Esophagus muscularis mucosa (tissue), 4 donors: ENCODE data around the gene LRRC43. TPM values are rescaled to one million over a fixed set of nuclear protein-coding genes. Genes with fewer than 3 reads are reported as not detected.
"Not testable (repeated sequence)": the region's sequence is repeated elsewhere in the genome, so short reads cannot be mapped to it uniquely, and the experiment has no call there.

Experiments used
- DNase-seq: peaks from one replicate; pipeline ENCODE4 v3.0.0-alpha.2; 2017; ENCODE audit errors: extremely low spot score
- H3K27ac ChIP-seq, 4 donors: fragments of 200-600 bp; sonication (generic); replicated peaks in 1 of 4; 1 replicate in 3 of 4; 2 replicates in 1 of 4; pipeline ENCODE4 v1.5.1; 2016 to 2019; ENCODE audit warnings: mild to moderate bottlenecking in 1 of 4
- H3K27me3 ChIP-seq, 4 donors: fragments of 200-600 bp; sonication (generic); one replicate each; pipeline versions ENCODE4 v1.5.1 to v1.6.0; 2016 to 2019
- H3K36me3 ChIP-seq, 4 donors: fragments of 200-600 bp; sonication (generic); one replicate each; pipeline ENCODE4 v1.5.1; 2016 to 2019
- H3K4me1 ChIP-seq, 4 donors: fragments of 200-600 bp; sonication (generic); one replicate each; pipeline ENCODE4 v1.5.1; 2016 to 2019
- H3K4me3 ChIP-seq, 4 donors: fragments of 200-600 bp; sonication (generic); 1 replicate in 2 of 4; 2 replicates in 2 of 4; pipeline ENCODE4 v1.5.1; 2016 to 2019; ENCODE audit warnings: mild to moderate bottlenecking in 4 of 4, moderate library complexity in 1 of 4
- H3K9me3 ChIP-seq, 4 donors: fragments of 200-600 bp; sonication (generic); 1 replicate in 3 of 4; 2 replicates in 1 of 4; pipeline ENCODE4 v1.5.1; 2016 to 2019
- CTCF ChIP-seq, 3 experiments: fragments of 200-600 bp in 2 of 3; fragments of 450-650 bp in 1 of 3; sonication (generic) in 2 of 3; IDR thresholded peaks; one replicate each; pipeline ENCODE4 v1.5.1; 2017 to 2019; ENCODE audit warnings: antibody characterized with exemption in 3 of 3, mild to moderate bottlenecking in 2 of 3, moderate library complexity in 1 of 3
- EP300 ChIP-seq: sonication (generic); formaldehyde crosslinking; IDR thresholded peaks from one replicate; pipeline ENCODE4 v1.6.1; 2017; ENCODE audit warnings: antibody characterized with exemption
- POLR2A ChIP-seq: fragments of 450-650 bp; IDR thresholded peaks from one replicate; pipeline ENCODE4 v1.6.1; 2017; ENCODE audit warnings: antibody characterized with exemption, moderate library complexity, mild to moderate bottlenecking, low read depth
- POLR2AphosphoS5 ChIP-seq, 2 donors: sonication (generic); formaldehyde crosslinking; IDR thresholded peaks; one replicate each; pipeline ENCODE4 v1.6.1; 2017; ENCODE audit warnings: antibody characterized with exemption in 2 of 2
- WGBS: methylation state at CpG from one replicate; pipeline ENCODE4 v1.1.5; 2018; 5-methylcytosine and 5-hydroxymethylcytosine counted together
- intact Hi-C: fragments of 100-400 bp; cut with DNase I; formaldehyde crosslinking; loops from one replicate; pipeline ENCODE4 v1.15.1; 2023
- total RNA-seq, 4 donors: library from RNA; depleted of rRNA; stranded (reverse); fragments of >200 nt; gene quantifications; one replicate each; pipeline versions ENCODE4 v1.1.0 to v1.2.1, GENCODE V29; 2016

The LRRC43 gene
- total RNA-seq, 4 donors from 2014 or later: 0.99 to 2.5 (median 1.3) TPM; not detected in 1

GRCh38 chr12:122202017-122202416, 19.1 kb downstream of the LRRC43 start:
- TF ChIP-seq POLR2AphosphoS5 (IDR thresholded peaks at IDR 0.05) (no peak), CTCF (IDR thresholded peaks at IDR 0.05) (no peak)
- H3K27ac ChIP-seq: no peak overlapping the region
- H3K4me1 ChIP-seq: peaks cover 15 to 35% (median 22%) of the 10 kb centered on the region in 4 donors
- no peak overlapping the region for H3K4me3 ChIP-seq
- WGBS: 92% methylated on average over 6 of the region's 6 CpGs
- no peaks in the 10 kb centered on the region for H3K9me3 ChIP-seq
- DNase-seq: no peak
- intact Hi-C loops: no loop called here
- peaks cover under 1 to 8% (median 6%) of the 10 kb centered on the region in 4 donors for H3K36me3 ChIP-seq
- peaks cover 5 to 71% (median 33%) of the 10 kb centered on the region in 4 donors for H3K27me3 ChIP-seq

- H3K27ac ChIP-seq, H3K9me3 ChIP-seq, intact Hi-C loops, DNase-seq: not testable (repeated sequence)
- peak overlapping the region; percentile 59 to 77 (median 66) for H3K4me3 ChIP-seq
- peaks cover 8 to 15% (median 14%) of the 10 kb centered on the region in 4 donors for H3K36me3 ChIP-seq
- H3K4me1 ChIP-seq: peaks cover 15 to 35% (median 22%) of the 10 kb centered on the region in 4 donors
- WGBS: 68% methylated on average over 19 of the region's 19 CpGs
- H3K27me3 ChIP-seq: peaks cover 5 to 71% (median 33%) of the 10 kb centered on the region in 4 donors
Measured at GRCh38 chr12:122202811-122203210, 19.9 kb downstream of the LRRC43 start.

GRCh38 chr12:122203301-122204166, 20.6 kb downstream of the LRRC43 start, which contains the start of gene B3GNT4:
Gene B3GNT4 (plus strand): TSS chr12:122203709. CDS start chr12:122204619, 910 bp downstream.
- peaks cover 15 to 23% (median 21%) of the 10 kb centered on the region in 4 donors for H3K36me3 ChIP-seq
- TF ChIP-seq POLR2A (no peak), CTCF (IDR thresholded peaks at IDR 0.05) (no peak), EP300 (no peak), POLR2AphosphoS5 (IDR thresholded peaks at IDR 0.05) (no peak)
- peaks cover 5 to 71% (median 33%) of the 10 kb centered on the region in 4 donors for H3K27me3 ChIP-seq
- intact Hi-C loops: no loop called here
- H3K4me1 ChIP-seq: peaks cover 15 to 35% (median 22%) of the 10 kb centered on the region in 4 donors
- no peaks in the 10 kb centered on the region for H3K9me3 ChIP-seq
- peak within 1 kb of the TSS; percentile 59 to 77 (median 66) for H3K4me3 ChIP-seq
- no peak within 1 kb of the TSS for H3K27ac ChIP-seq
- WGBS: 1% methylated on average over 11 of the region's 104 CpGs
- no peak for DNase-seq

GRCh38 chr12:122204167-122205052, 21.5 kb downstream of the LRRC43 start:
- H3K9me3 ChIP-seq: no peaks in the 10 kb centered on the region
- TF ChIP-seq EP300: no peak
- TF ChIP-seq CTCF (IDR thresholded peaks at IDR 0.05): no peak
- no peak for TF ChIP-seq POLR2AphosphoS5 (IDR thresholded peaks at IDR 0.05)
- no peak for TF ChIP-seq POLR2A
- peaks cover 24 to 31% (median 29%) of the 10 kb centered on the region in 4 donors for H3K36me3 ChIP-seq
- H3K4me1 ChIP-seq: peaks cover 15 to 35% (median 22%) of the 10 kb centered on the region in 4 donors
- intact Hi-C loops: no loop called here
- WGBS: 25% methylated on average over 28 of the region's 71 CpGs
- no peak for DNase-seq
- H3K4me3 ChIP-seq: peak overlapping the region; percentile 59 to 77 (median 66)
- peaks cover 5 to 65% (median 33%) of the 10 kb centered on the region in 4 donors for H3K27me3 ChIP-seq
- no peak overlapping the region for H3K27ac ChIP-seq
